Measurements from ENCODE around the gene HAUS1. TPM values are rescaled to one million over a fixed set of nuclear protein-coding genes. Genes with fewer than 3 reads are reported as not detected.

The HAUS1 gene
- total and polyA plus RNA-seq, 2 of the 8 experiments (the other 6 are each of a cell fraction or from before 2014, with no cell fraction given): 104 TPM

DNA sequence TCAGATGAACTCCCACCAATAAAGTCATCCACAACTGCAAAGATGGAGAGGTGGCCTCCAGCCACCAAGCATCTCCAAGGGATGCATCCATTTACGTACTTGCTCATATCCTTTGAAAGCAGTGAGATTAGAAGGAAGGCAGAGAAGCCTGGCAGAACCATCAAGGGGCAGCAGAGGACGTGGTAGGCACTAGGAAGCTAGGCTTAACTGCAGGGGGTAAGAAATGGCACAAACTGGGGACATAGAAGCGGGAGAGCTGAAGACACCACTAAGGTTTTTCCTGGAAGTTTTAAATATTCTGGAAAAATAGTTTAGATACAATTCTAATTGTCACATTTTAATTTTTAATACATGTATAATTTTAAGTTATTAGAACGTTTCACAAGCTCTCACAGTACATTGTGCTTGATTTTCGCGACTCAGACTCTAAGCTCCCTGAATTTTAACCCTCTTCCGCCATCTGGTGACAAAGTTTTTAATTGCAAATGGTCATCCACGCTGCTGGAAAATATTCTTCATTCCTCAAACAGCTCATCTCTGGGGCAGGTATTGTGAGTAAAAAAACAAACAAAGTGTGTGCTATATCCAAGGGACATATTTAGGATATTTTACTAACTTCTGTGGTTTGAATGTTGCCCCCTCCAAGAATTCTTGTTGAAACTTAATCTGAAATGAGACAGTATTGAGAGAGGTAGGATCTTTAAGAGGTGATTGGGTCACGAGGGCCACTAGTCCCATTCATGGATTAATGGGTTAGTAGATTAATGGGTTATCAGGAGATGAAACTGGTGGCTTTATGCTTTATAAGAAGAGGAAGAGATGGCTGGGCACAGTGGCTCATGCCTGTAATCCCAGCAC lies 30.5 kb upstream of the HAUS1 start:
- Histone ChIP-seq H2AFZ (ENCODE audit: low read length) (no peak overlapping the region), H3K9ac (replicated peaks in 1 of 4; ENCODE audit: extremely low read depth in 1 of 4, low read depth in 3 of 4, low read length in 3 of 4) (no peak overlapping the region), H3K79me1 (ENCODE audit: low read depth, low read length) (no peaks in the 10 kb centered on the region), H3K18ac (ENCODE audit: extremely low read depth, low read length) (no peak overlapping the region), H2BK5ac (ENCODE audit: low read depth, low read length) (no peak overlapping the region), H2BK15ac (ENCODE audit: low read length) (no peak overlapping the region), H4K91ac (replicated peaks; ENCODE audit: insufficient read length, low read length) (no peak overlapping the region), H3K14ac (ENCODE audit: insufficient read length) (no peak overlapping the region), H3K27me3 (replicated peaks in 1 of 4; ENCODE audit: control insufficient read depth in 3 of 4, extremely low read depth in 1 of 4, insufficient read depth in 3 of 4, low read length in 3 of 4) (peaks cover 4 to 31% (median 28%) of the 10 kb centered on the region in 4 experiments), H2AK5ac (ENCODE audit: low read depth, low read length) (no peak overlapping the region), H4K8ac (ENCODE audit: extremely low read depth, insufficient read depth, low read length) (no peak overlapping the region), H3K4me1 (replicated peaks in 1 of 4; ENCODE audit: control insufficient read depth in 3 of 4, insufficient read depth in 4 of 4, low read length in 3 of 4) (peaks cover 0 to 6% (median 0%) of the 10 kb centered on the region in 4 experiments; a peak in 2 of 7 replicates), H3K79me2 (ENCODE audit: control insufficient read depth in 1 of 2, insufficient read depth in 2 of 2, low read length in 2 of 2) (no peaks in the 10 kb centered on the region), H2BK20ac (ENCODE audit: low read length) (no peak overlapping the region), H4K20me1 (replicated peaks in 1 of 2; ENCODE audit: control insufficient read depth in 1 of 2, insufficient read depth in 2 of 2, low read length in 2 of 2) (peaks cover 0 to 3% of the 10 kb centered on the region in 2 experiments), H2BK12ac (ENCODE audit: low read depth, low read length) (no peak overlapping the region), H3K4me3 (ENCODE audit: extremely low read depth in 1 of 4, insufficient read depth in 2 of 4, low read depth in 3 of 4, low read length in 4 of 4) (no peak overlapping the region), H3K27ac (ENCODE audit: low read depth, low read length) (no peak overlapping the region), H2BK120ac (replicated peaks; ENCODE audit: low read depth, low read length) (no peak overlapping the region), H4K5ac (ENCODE audit: insufficient read length, low read depth, low read length) (no peak overlapping the region), H3K4me2 (ENCODE audit: insufficient read depth in 1 of 2, low read depth in 2 of 2, low read length in 2 of 2) (peak overlapping the region in 1 of 2 experiments; percentile 10; a peak in 1 of 4 replicates), H3K23ac (ENCODE audit: insufficient read length) (no peak overlapping the region), H3K56ac (replicated peaks; ENCODE audit: insufficient read length, low read depth, low read length) (no peak overlapping the region), H3K9me3 (ENCODE audit: insufficient read depth in 2 of 2, low read depth in 1 of 2, low read length in 1 of 2) (no peaks in the 10 kb centered on the region), H3K23me2 (ENCODE audit: low read depth, low read length) (peaks cover 11% of the 10 kb centered on the region; the same call in 1 of the 2 replicates), H3K36me3 (ENCODE audit: control insufficient read depth in 2 of 4, insufficient read depth in 4 of 4, low read length in 3 of 4) (peaks cover 0 to 10% (median 0%) of the 10 kb centered on the region in 4 experiments; a peak in 2 of 8 replicates), H3K4ac (replicated peaks; ENCODE audit: insufficient read length, low read depth, low read length) (no peak overlapping the region)
- ChIA-PET POLR2A (ENCODE audit: partially characterized antibody) (interaction anchor here (0.6 to 2.3 kb wide), 7 partner anchors 8 to 145 kb away, joined by 3 to 7 read pairs (median 4); partner anchors contain the start of gene HAUS1), CTCF (ENCODE audit: partially characterized antibody) (interaction anchor here (0.5 to 4.1 kb wide), 64 partner anchors 10 to 796 kb away, joined by 3 to 27 read pairs (median 4); no protein-coding TSS in a partner anchor)
- TF ChIP-seq RAD21 (IDR thresholded peaks at IDR 0.05 in 1 of 2, conservative IDR thresholded peaks at IDR 0.05 in 1 of 2; ENCODE audit: low read depth in 2 of 2, low read length in 2 of 2): peak; percentile 82
- no peak for TF ChIP-seq TBP (IDR thresholded peaks at IDR 0.05; ENCODE audit: low read depth, low read length)
- TF ChIP-seq ZNF274 (IDR thresholded peaks at IDR 0.05; ENCODE audit: borderline replicate concordance, extremely low read depth, low read length): no peak
- no peak for TF ChIP-seq SUZ12 (IDR thresholded peaks at IDR 0.05; ENCODE audit: low read length)
- TF ChIP-seq, protein P1, sequence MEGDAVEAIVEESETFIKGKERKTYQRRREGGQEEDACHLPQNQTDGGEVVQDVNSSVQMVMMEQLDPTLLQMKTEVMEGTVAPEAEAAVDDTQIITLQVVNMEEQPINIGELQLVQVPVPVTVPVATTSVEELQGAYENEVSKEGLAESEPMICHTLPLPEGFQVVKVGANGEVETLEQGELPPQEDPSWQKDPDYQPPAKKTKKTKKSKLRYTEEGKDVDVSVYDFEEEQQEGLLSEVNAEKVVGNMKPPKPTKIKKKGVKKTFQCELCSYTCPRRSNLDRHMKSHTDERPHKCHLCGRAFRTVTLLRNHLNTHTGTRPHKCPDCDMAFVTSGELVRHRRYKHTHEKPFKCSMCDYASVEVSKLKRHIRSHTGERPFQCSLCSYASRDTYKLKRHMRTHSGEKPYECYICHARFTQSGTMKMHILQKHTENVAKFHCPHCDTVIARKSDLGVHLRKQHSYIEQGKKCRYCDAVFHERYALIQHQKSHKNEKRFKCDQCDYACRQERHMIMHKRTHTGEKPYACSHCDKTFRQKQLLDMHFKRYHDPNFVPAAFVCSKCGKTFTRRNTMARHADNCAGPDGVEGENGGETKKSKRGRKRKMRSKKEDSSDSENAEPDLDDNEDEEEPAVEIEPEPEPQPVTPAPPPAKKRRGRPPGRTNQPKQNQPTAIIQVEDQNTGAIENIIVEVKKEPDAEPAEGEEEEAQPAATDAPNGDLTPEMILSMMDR (IDR thresholded peaks at IDR 0.05; ENCODE audit: control extremely low read depth in 1 of 3, insufficient read depth in 1 of 3, low read depth in 1 of 3, low read length in 3 of 3): peak; percentile 19 to 55 (median 54)
- DNase-seq (ENCODE audit: low read depth in 1 of 2, low spot score in 2 of 2) (peak in 1 of 2 experiments; percentile 61), FAIRE-seq (peak; percentile 97)
- WGBS, 2 experiments (ENCODE audit: extremely low coverage in 1 of 2, insufficient coverage in 1 of 2, insufficient read length in 1 of 2, insufficient replicate concordance in 2 of 2, low coverage in 1 of 2, low lambda C conversion rate in 2 of 2, missing lambda C conversion rate in 1 of 2): 32% methylated on average over 9 of the region's 9 CpGs; no CpG with 5 or more reads in 1 of the 2 experiments
